GM10847 (cell line): Measurements from ENCODE around the gene NUDT2.

Source experiments
- POLR2A ChIP-seq: IDR thresholded peaks from 2 replicates; pipeline ENCODE4 v1.6.1; 2011; ENCODE audit not compliant: insufficient read length; ENCODE audit errors: extremely low read depth

The NUDT2 gene

GRCh38 chr9:34332076-34332964, 3.0 kb downstream of the NUDT2 start:
- TF ChIP-seq POLR2A: no peak

- TF ChIP-seq POLR2A: no peak
Measured at GRCh38 chr9:34333836-34334235, 4.5 kb downstream of the NUDT2 start.

- no peak for TF ChIP-seq POLR2A
Measured at GRCh38 chr9:34334337-34334824, 5.0 kb downstream of the NUDT2 start.

- no peak for TF ChIP-seq POLR2A
Measured at GRCh38 chr9:34334916-34335315, 5.5 kb downstream of the NUDT2 start.

GRCh38 chr9:34335376-34335775, 6.0 kb downstream of the NUDT2 start:
- no peak for TF ChIP-seq POLR2A

- no peak for TF ChIP-seq POLR2A
Measured at GRCh38 chr9:34337403-34337802, 8.0 kb downstream of the NUDT2 start.

DNA sequence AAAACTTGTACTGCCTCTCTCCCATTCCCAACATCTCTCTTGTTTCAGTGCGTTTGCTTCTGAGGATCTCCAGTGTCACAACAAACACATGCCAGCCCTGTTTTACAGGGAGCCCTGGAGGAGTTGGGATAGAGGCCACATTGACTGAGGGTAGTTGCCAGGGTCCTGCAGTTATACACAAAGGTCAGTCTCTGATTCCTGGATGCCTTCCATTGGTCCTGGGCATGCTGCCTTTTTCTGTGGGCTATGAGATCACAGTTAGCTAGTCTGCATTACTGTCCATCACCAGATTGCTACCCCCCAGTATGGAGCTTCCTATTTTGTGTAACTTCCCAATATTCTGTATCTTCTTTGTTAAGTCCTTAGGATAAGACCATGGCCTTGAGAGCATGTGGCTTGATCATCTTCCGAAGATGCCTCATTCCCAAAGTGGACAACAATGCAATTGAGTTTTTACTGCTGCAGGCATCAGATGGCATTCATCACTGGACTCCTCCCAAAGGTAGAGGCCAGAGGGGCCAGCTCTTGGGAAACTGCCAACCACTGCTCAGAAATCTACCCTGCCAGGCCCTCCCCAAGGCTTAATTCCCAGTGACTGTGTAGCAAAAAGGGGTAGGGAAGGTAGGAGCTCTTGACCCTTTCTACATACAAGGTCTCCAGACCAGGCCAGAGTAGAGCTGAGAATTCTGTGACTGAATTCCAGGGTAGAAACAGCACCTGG, 9.5 kb downstream of the NUDT2 start:
- TF ChIP-seq POLR2A: no peak

DNA sequence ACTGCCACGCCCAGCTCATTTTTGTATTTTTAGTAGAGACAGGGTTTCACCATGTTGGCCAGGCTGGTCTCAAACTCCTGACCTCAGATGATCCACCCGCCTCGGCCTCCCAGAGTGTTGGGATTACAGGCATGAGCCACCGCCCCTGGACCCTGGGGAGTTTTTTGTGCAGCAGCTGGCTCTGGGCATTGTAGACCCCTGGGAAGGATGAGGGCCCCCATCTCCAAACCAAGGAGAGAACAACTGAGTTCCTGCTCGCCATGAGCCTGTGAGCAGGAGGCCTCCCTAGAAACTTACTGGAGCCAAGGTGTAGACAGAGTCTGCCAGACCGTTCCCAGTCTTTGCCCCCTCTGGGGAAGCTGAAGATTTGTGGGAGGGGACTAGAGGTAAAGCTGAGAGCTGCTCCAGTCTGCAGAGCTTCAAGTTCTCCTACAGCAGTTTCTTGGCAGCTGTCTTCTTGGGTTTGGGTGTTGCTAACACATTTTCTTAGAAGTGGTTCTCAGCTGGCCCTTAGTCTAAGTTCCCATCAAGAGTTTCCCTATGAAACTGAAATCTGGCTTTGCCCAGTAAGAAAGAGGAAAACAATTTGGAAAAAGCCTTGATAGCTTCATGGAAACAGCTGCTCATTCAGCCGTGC, 12.4 kb downstream of the NUDT2 start:
- no peak for TF ChIP-seq POLR2A

DNA sequence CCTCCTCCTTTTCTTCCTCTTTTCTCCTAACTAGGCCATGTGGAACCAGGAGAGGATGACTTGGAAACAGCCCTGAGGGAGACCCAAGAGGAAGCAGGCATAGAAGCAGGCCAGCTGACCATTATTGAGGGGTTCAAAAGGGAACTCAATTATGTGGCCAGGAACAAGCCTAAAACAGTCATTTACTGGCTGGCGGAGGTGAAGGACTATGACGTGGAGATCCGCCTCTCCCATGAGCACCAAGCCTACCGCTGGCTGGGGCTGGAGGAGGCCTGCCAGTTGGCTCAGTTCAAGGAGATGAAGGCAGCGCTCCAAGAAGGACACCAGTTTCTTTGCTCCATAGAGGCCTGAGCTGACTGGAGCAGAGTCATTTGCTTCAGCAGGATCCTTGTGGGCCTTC, 13.7 kb downstream of the NUDT2 start:
- TF ChIP-seq POLR2A: no peak

- no peak for TF ChIP-seq POLR2A
Measured at GRCh38 chr9:34343605-34344004, 14.2 kb downstream of the NUDT2 start.

GRCh38 chr9:34346873-34347799, 17.8 kb downstream of the NUDT2 start:
- no peak for TF ChIP-seq POLR2A

GRCh38 chr9:34347800-34348158, 18.4 kb downstream of the NUDT2 start:
- TF ChIP-seq POLR2A: no peak

- no peak for TF ChIP-seq POLR2A
Measured at GRCh38 chr9:34349324-34349723, 20.0 kb downstream of the NUDT2 start.

DNA sequence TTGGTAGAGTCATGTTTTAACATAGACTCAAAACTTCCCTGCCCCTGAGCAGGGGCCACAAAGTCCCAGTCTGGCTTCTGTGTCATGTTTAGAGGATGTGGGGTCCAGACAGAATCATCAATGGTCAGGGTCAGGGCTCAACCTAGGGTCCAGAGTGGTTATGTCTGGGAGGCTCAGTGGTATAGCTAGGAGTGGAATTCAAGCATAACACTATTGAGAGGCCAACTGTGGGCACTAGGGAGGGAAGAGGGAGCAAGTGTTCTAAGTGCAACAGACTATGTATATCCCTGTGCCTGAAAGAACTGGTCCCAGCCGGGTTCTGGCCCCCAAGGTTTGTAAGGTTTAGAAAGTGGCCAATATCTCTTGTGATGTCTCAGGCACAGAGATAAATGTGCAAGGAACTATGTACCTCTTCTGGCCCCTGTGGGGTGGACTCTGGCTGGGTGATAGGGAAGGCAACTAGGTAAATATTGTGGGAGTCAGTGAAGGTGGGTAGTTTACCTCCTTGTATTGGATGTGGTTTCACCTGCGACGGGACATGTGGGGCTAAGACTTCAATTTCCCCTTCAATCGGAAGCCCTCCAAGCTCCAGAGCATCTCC, 33.3 kb downstream of the NUDT2 start:
- TF ChIP-seq POLR2A: no peak
